ENCODE results near the gene SEC23IP. TPM values are rescaled to one million over a fixed set of nuclear protein-coding genes. Genes with fewer than 3 reads are reported as not detected.

The SEC23IP gene
- 23.4 and 39.2 TPM in 2 replicates for total RNA-seq (ENCODE audit: low replicate concordance)

GRCh38 chr10:119892188-119893065 lies at the start of gene SEC23IP:
Gene SEC23IP, plus strand, starts transcription at chr10:119892730. Its CDS starts 53 bp downstream, at chr10:119892783.
- Histone ChIP-seq H3K9me3 (ENCODE audit: low read depth) (no peaks in the 10 kb centered on the region), H2AFZ (replicated peaks) (peak within 1 kb of the TSS; percentile 94), H4K20me1 (ENCODE audit: low read depth) (peaks cover 29% of the 10 kb centered on the region), H3K27me3 (no peaks in the 10 kb centered on the region), H3K9ac (peak within 1 kb of the TSS; percentile 81), H3K27ac (no peak within 1 kb of the TSS), H3F3A (ENCODE audit: low read depth) (peaks cover 3% of the 10 kb centered on the region), H3K79me2 (ENCODE audit: low read depth) (peaks cover 49% of the 10 kb centered on the region), H3K4me3 (peak within 1 kb of the TSS; percentile 90), H3K36me3 (no peaks in the 10 kb centered on the region), H3K4me2 (peak within 1 kb of the TSS; percentile 97), H3K4me1 (peaks cover 26% of the 10 kb centered on the region)
- H3K4me3 Mint-ChIP-seq: peak within 1 kb of the TSS; percentile 96
- H3K9me3 Mint-ChIP-seq: peaks cover 5% of the 10 kb centered on the region
- peak; percentile 96 for DNase-seq (ENCODE audit: low spot score)
- TF ChIP-seq EZH2 (IDR thresholded peaks at IDR 0.05): peak; percentile 39
- TF ChIP-seq EZH2phosphoT487 (IDR thresholded peaks at IDR 0.05): no peak
- H3K36me3 Mint-ChIP-seq: no peaks in the 10 kb centered on the region
- peak within 1 kb of the TSS; percentile 97 for H3K27ac Mint-ChIP-seq
- H3K4me1 Mint-ChIP-seq: peaks cover 8% of the 10 kb centered on the region
- peaks cover 2% of the 10 kb centered on the region for H3K27me3 Mint-ChIP-seq (ENCODE audit: insufficient read depth, low read depth)

GRCh38 chr10:119845656-119846055 lies 46.9 kb upstream of the SEC23IP start:
- Mint-ChIP-seq H3K9me3 (no peaks in the 10 kb centered on the region), H3K4me3 (no peak overlapping the region), H3K4me1 (no peaks in the 10 kb centered on the region), H3K36me3 (peaks cover 56% of the 10 kb centered on the region), H3K27ac (no peak overlapping the region), H3K27me3 (ENCODE audit: insufficient read depth, low read depth) (no peaks in the 10 kb centered on the region)
- peaks cover 44% of the 10 kb centered on the region for H3K36me3 ChIP-seq
- no peak overlapping the region for H3K9ac ChIP-seq
- TF ChIP-seq CTCF (IDR thresholded peaks at IDR 0.05) (no peak), EZH2phosphoT487 (IDR thresholded peaks at IDR 0.05) (no peak), EZH2 (IDR thresholded peaks at IDR 0.05) (no peak)
- H3F3A ChIP-seq (ENCODE audit: low read depth): peaks cover 5% of the 10 kb centered on the region
- no peaks in the 10 kb centered on the region for H3K4me1 ChIP-seq
- no peak overlapping the region for H2AFZ ChIP-seq (replicated peaks)
- H3K27me3 ChIP-seq: no peaks in the 10 kb centered on the region
- DNase-seq (ENCODE audit: low spot score): no peak
- H3K4me2 ChIP-seq: no peak overlapping the region
- H3K27ac ChIP-seq: no peak overlapping the region
- no peaks in the 10 kb centered on the region for H3K79me2 ChIP-seq (ENCODE audit: low read depth)
- H4K20me1 ChIP-seq (ENCODE audit: low read depth): peaks cover 4% of the 10 kb centered on the region
- H3K9me3 ChIP-seq (ENCODE audit: low read depth): no peaks in the 10 kb centered on the region
- no peak overlapping the region for H3K4me3 ChIP-seq

GRCh38 chr10:119849031-119849789 lies 43.3 kb upstream of the SEC23IP start:
- Histone ChIP-seq H3K27me3 (no peaks in the 10 kb centered on the region), H3K9me3 (ENCODE audit: low read depth) (no peaks in the 10 kb centered on the region), H4K20me1 (ENCODE audit: low read depth) (peaks cover 7% of the 10 kb centered on the region), H3F3A (ENCODE audit: low read depth) (peaks cover 5% of the 10 kb centered on the region), H3K27ac (no peak overlapping the region), H2AFZ (replicated peaks) (no peak overlapping the region), H3K36me3 (peaks cover 52% of the 10 kb centered on the region), H3K9ac (no peak overlapping the region), H3K79me2 (ENCODE audit: low read depth) (no peaks in the 10 kb centered on the region), H3K4me2 (no peak overlapping the region), H3K4me3 (no peak overlapping the region), H3K4me1 (no peaks in the 10 kb centered on the region)
- H3K4me1 Mint-ChIP-seq: no peaks in the 10 kb centered on the region
- TF ChIP-seq EZH2phosphoT487 (IDR thresholded peaks at IDR 0.05) (no peak), EZH2 (IDR thresholded peaks at IDR 0.05) (no peak), CTCF (IDR thresholded peaks at IDR 0.05) (no peak)
- H3K27ac Mint-ChIP-seq: no peak overlapping the region
- no peak for DNase-seq (ENCODE audit: low spot score)
- H3K36me3 Mint-ChIP-seq: peaks cover 46% of the 10 kb centered on the region
- H3K4me3 Mint-ChIP-seq: no peak overlapping the region
- H3K27me3 Mint-ChIP-seq (ENCODE audit: insufficient read depth, low read depth): peaks cover 2% of the 10 kb centered on the region
- no peaks in the 10 kb centered on the region for H3K9me3 Mint-ChIP-seq
